Lung (tissue), 12 donors: ENCODE measurements around the gene UBE2V1. TPM values are rescaled to one million over a fixed set of nuclear protein-coding genes. Genes with fewer than 3 reads are reported as not detected.
A peak's percentile ranks its signal among the peaks of the same experiment; 100 is the strongest.

ENCODE experiments used
- ATAC-seq: fragments of 200-7000 bp; cut with Tn5 transposase; one replicate; pipeline ENCODE4 v1.9.1; 2020; ENCODE audit warnings: moderate number of reproducible peaks; ENCODE audit not compliant: insufficient read depth, low FRiP score
- DNase-seq, 3 donors: peaks; one replicate each; pipeline ENCODE4 v3.0.0-alpha.2; 2013 to 2017
- H3K27ac ChIP-seq, 2 donors: one replicate each; pipeline ENCODE4 v1.5.1; 2013; ENCODE audit warnings: mild to moderate bottlenecking in 2 of 2, moderate library complexity in 2 of 2, control low read depth in 1 of 2, inconsistent platforms in 1 of 2, low read depth in 1 of 2, low read length in 1 of 2
- H3K27me3 ChIP-seq, 3 donors: one replicate each; pipeline ENCODE4 v1.5.1; 2013; ENCODE audit warnings: low read length in 2 of 3; ENCODE audit not compliant: control insufficient read depth in 3 of 3, insufficient read depth in 3 of 3
- H3K36me3 ChIP-seq, 4 donors: one replicate each; pipeline ENCODE4 v1.5.1; 2013; ENCODE audit warnings: low read length in 4 of 4, mild to moderate bottlenecking in 1 of 4, moderate library complexity in 1 of 4; ENCODE audit not compliant: control insufficient read depth in 4 of 4, insufficient read depth in 4 of 4
- H3K4me1 ChIP-seq, 5 donors: one replicate each; pipeline ENCODE4 v1.5.1; 2013; ENCODE audit warnings: low read length in 5 of 5, mild to moderate bottlenecking in 2 of 5, moderate library complexity in 1 of 5; ENCODE audit not compliant: control insufficient read depth in 5 of 5, insufficient read depth in 5 of 5
- H3K4me3 ChIP-seq: one replicate; pipeline ENCODE4 v1.5.1; 2013; ENCODE audit warnings: mild to moderate bottlenecking, control low read depth, moderate library complexity
- H3K9ac ChIP-seq, 2 donors: one replicate each; pipeline ENCODE4 v1.5.1; 2013; ENCODE audit warnings: low read length in 2 of 2, control low read depth in 1 of 2; ENCODE audit not compliant: insufficient read depth in 1 of 2
- H3K9me3 ChIP-seq, 4 donors: one replicate each; pipeline ENCODE4 v1.5.1; 2013; ENCODE audit warnings: low read length in 3 of 4, mild to moderate bottlenecking in 1 of 4, moderate library complexity in 1 of 4; ENCODE audit not compliant: control insufficient read depth in 4 of 4, insufficient read depth in 3 of 4
- CTCF ChIP-seq: IDR thresholded peaks from 2 replicates; pipeline ENCODE4 v1.5.1; 2012; ENCODE audit warnings: mild to moderate bottlenecking; ENCODE audit errors: control extremely low read depth, extremely low read depth
- WGBS, 2 donors: extraction: QIAGEN DNeasy Blood & Tissue Kit; methylation state at CpG; one replicate each; pipeline ENCODE4 v1.1.7; 2013; 5-methylcytosine and 5-hydroxymethylcytosine counted together
- polyA plus RNA-seq, 2 donors: library from polyadenylated mRNA; stranded (reverse); fragments of 200-250 nt; gene quantifications; one replicate each; pipeline ENCODE4 v1.2.1, GENCODE V29; 2013
- total RNA-seq, 2 donors: library from RNA; depleted of rRNA in 1 of 2; stranded (reverse); fragments of >200 nt in 1 of 2; gene quantifications; one replicate each; pipeline ENCODE4 v1.2.1, GENCODE V29; 2014 to 2021
- donor health status: control.
- donor health status: control.
- donor health status: Bipolar disorder and iron deficiency.
- donor health status: healthy.
- donor health status: DM: yes; HTN: yes; CAD: no.

The UBE2V1 gene
- total and polyA plus RNA-seq, 4 donors: 56.4 to 103 (median 69.2) TPM

GRCh38 chr20:50141811-50142561 is 29.0 kb upstream of the UBE2V1 start:
- H3K36me3 ChIP-seq: peaks cover 0 to 30% (median 16%) of the 10 kb centered on the region in 4 donors
- peak overlapping the region in 1 of 2 donors; percentile 40 for H3K27ac ChIP-seq
- ATAC-seq: no peak
- H3K4me1 ChIP-seq: peaks cover 0 to 39% (median 3%) of the 10 kb centered on the region in 5 donors
- no peak for DNase-seq
- no peaks in the 10 kb centered on the region for H3K9me3 ChIP-seq
- no peak overlapping the region for H3K4me3 ChIP-seq
- no peak for TF ChIP-seq CTCF
- no peaks in the 10 kb centered on the region for H3K27me3 ChIP-seq
- WGBS, 2 donors: 78 to 85% methylated on average over 12 of the region's 12 CpGs
- H3K9ac ChIP-seq: no peak overlapping the region

GRCh38 chr20:50141018-50141675 is 28.2 kb upstream of the UBE2V1 start:
- ATAC-seq: no peak
- H3K4me3 ChIP-seq: no peak overlapping the region
- no peak overlapping the region for H3K9ac ChIP-seq
- peaks cover 0 to 27% (median 13%) of the 10 kb centered on the region in 4 donors for H3K36me3 ChIP-seq
- 91 to 95% methylated on average over 6 of the region's 6 CpGs for WGBS, 2 donors
- no peaks in the 10 kb centered on the region for H3K27me3 ChIP-seq
- no peak for DNase-seq
- no peaks in the 10 kb centered on the region for H3K9me3 ChIP-seq
- peak overlapping the region in 1 of 2 donors; percentile 28 for H3K27ac ChIP-seq
- no peak for TF ChIP-seq CTCF
- H3K4me1 ChIP-seq: peaks cover 0 to 35% (median 3%) of the 10 kb centered on the region in 5 donors

- Histone ChIP-seq H3K9ac (no peak overlapping the region), H3K36me3 (peaks cover 0 to 27% (median 13%) of the 10 kb centered on the region in 4 donors), H3K4me3 (no peak overlapping the region), H3K27me3 (no peaks in the 10 kb centered on the region), H3K27ac (peak overlapping the region in 1 of 2 donors; percentile 28), H3K4me1 (peaks cover 0 to 30% (median 3%) of the 10 kb centered on the region in 5 donors), H3K9me3 (no peaks in the 10 kb centered on the region)
- WGBS, 2 donors: 78 to 91% methylated on average over 11 of the region's 11 CpGs
- ATAC-seq (no peak), DNase-seq (no peak)
- TF ChIP-seq CTCF: no peak
These were observed 27.4 kb upstream of the UBE2V1 start for GRCh38 chr20:50140339-50140859.
